Colonic mucosa (tissue), 4 donors: ENCODE data around the gene OFD1. TPM values are rescaled to one million over a fixed set of nuclear protein-coding genes. Genes with fewer than 3 reads are reported as not detected.

Experiments
- DNase-seq: peaks from one replicate; pipeline ENCODE4 v3.0.0-alpha.2; 2020
- H3K27ac ChIP-seq: fragments of 200-600 bp; one replicate; pipeline ENCODE4 v1.8.0; 2021
- H3K27me3 ChIP-seq: fragments of 200-600 bp; one replicate; pipeline ENCODE4 v1.8.0; 2021
- H3K36me3 ChIP-seq: fragments of 200-600 bp; one replicate; pipeline ENCODE4 v1.8.0; 2021
- H3K4me1 ChIP-seq: fragments of 200-600 bp; one replicate; pipeline ENCODE4 v1.8.0; 2021; ENCODE audit warnings: mild to moderate bottlenecking
- H3K4me3 ChIP-seq: fragments of 200-600 bp; one replicate; pipeline ENCODE4 v1.8.0; 2021
- H3K9ac ChIP-seq, 2 donors: one replicate each; pipeline ENCODE4 v1.7.0; 2013; ENCODE audit warnings: control low read depth in 2 of 2, low read depth in 2 of 2, low read length in 2 of 2
- H3K9me3 ChIP-seq: fragments of 200-600 bp; one replicate; pipeline ENCODE4 v1.8.0; 2021
- intact Hi-C: fragments of 100-400 bp; cut with DNase I; formaldehyde crosslinking; loops from one replicate; pipeline ENCODE4 v1.14.1; 2022
- total RNA-seq, 2 donors: library from RNA; stranded (reverse); fragmentation: NEBNext Ultra II Directional in 1 of 2; extraction: Animal tissue kit (Norgen Biotek cat#: 25700) in 1 of 2; gene quantifications; one replicate each; pipeline ENCODE4 v1.2.1, GENCODE V29; 2021
- TF ChIP-seq, protein P1 (sequence below): fragments of 200-600 bp; IDR thresholded peaks from one replicate; pipeline ENCODE4 v1.8.0; 2022; ENCODE audit warnings: antibody characterized with exemption, mild to moderate bottlenecking
- donor health status: healthy.
- donor health status: DM: no; HTN: no; CAD: no.
- donor health status: DM: no; HTN: no; CAD: no.

The OFD1 gene
- total RNA-seq, 2 donors from 2014 or later, result 29.9 to 35.5 TPM

DNA sequence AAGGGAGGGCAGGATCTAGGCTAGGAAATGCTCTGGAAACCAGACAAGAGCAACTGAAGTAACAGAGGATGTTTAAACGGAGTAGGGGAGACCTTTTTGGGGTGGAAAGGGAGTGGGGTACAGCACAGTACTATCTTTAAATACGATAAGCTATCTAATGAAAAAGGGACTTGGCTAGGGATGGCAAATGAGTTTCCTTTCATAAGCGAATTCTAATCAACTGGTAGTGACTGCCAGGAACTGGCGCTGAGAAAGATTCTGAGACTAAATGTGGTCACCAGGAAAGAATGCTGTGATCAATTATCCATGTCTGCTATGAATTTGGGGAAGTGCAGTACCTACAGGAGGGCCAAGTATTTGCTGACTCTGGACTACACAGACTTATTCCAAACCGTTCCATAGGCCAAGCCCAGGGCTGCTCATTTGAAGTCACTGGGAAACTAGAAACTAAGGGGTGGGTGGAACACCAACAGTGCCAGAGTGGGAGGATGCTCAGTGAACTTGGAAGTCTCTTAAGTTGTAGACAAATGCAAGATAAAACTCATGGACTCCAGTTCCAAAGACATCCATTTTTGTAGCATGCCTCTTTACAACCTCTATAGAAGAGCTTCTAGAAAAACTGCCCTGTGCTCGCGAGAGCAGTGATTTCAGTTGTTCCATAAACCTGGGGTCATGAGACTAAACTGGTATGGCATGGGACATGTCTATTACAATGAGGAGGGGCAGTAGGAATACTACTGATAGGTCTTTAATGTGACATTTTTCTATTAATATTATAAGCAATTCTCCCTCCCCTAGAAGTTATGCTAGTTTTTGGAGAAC is 2.1 kb upstream of the OFD1 start:
- H3K36me3 ChIP-seq, result no peaks in the 10 kb centered on the region
- no peaks in the 10 kb centered on the region for H3K9me3 ChIP-seq
- H3K27ac ChIP-seq, result no peak overlapping the region
- DNase-seq, result no peak
- H3K27me3 ChIP-seq, result no peaks in the 10 kb centered on the region
- no peaks in the 10 kb centered on the region for H3K4me1 ChIP-seq
- intact Hi-C loops, result loop anchor here (5.0 kb wide), 1 partner anchor 75 kb away; no protein-coding TSS in a partner anchor
- H3K4me3 ChIP-seq, result no peak overlapping the region
- no peak overlapping the region for H3K9ac ChIP-seq
- TF ChIP-seq, protein P1, sequence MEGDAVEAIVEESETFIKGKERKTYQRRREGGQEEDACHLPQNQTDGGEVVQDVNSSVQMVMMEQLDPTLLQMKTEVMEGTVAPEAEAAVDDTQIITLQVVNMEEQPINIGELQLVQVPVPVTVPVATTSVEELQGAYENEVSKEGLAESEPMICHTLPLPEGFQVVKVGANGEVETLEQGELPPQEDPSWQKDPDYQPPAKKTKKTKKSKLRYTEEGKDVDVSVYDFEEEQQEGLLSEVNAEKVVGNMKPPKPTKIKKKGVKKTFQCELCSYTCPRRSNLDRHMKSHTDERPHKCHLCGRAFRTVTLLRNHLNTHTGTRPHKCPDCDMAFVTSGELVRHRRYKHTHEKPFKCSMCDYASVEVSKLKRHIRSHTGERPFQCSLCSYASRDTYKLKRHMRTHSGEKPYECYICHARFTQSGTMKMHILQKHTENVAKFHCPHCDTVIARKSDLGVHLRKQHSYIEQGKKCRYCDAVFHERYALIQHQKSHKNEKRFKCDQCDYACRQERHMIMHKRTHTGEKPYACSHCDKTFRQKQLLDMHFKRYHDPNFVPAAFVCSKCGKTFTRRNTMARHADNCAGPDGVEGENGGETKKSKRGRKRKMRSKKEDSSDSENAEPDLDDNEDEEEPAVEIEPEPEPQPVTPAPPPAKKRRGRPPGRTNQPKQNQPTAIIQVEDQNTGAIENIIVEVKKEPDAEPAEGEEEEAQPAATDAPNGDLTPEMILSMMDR, result no peak

DNA sequence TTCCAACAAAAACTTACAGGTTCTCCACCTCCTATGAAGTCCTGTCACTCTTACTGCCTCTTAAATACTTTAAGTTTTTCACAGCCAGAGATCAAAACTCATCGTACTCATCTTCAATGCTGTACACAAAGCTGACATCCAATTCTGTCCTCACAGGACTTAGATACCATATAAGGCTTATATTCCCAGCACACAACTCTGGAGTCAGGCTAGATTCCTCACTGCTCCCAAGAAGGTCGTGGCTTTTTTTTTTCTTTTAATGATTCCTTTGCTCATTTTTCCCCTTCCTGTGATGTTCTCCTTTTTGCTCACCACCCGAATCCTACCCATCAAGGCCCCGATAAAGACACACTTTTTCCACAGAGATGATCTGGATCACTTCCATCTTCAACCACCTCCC is 1.0 kb upstream of the OFD1 start:
- Histone ChIP-seq H3K4me3 (peak overlapping the region; percentile 53), H3K27ac (peak overlapping the region; percentile 95), H3K27me3 (no peaks in the 10 kb centered on the region), H3K36me3 (no peaks in the 10 kb centered on the region), H3K4me1 (no peaks in the 10 kb centered on the region), H3K9me3 (no peaks in the 10 kb centered on the region), H3K9ac (peak overlapping the region in 1 of 2 donors; percentile 86)
- intact Hi-C loops, result loop anchor here (5.0 kb wide), 1 partner anchor 76 kb away; no protein-coding TSS in a partner anchor
- TF ChIP-seq, protein P1, result no peak
- DNase-seq, result no peak

DNA sequence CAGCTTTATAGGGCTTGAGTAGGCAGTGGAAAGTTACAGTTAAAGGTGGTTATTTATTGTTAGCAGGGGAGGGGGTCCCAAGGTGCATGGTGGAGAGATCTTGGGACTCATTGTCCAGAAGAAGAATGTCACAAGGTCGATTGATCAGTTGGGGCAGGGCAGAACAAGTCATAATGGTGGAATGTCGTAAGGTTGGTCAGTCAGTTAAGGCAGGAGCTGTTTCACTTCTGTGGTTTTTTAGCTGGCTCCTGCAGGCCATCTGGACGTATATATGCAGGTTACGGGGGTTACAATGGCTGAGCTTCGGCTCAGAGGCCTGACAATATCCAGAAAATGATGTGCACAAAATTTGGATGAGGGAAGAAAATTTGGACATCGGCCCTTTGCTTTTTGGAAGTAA is 7.1 kb downstream of the OFD1 start:
- no peaks in the 10 kb centered on the region for H3K36me3 ChIP-seq
- H3K27ac ChIP-seq, result no peak overlapping the region
- DNase-seq, result no peak
- H3K4me3 ChIP-seq, result no peak overlapping the region
- intact Hi-C loops, result no loop called here
- no peak overlapping the region for H3K9ac ChIP-seq
- no peaks in the 10 kb centered on the region for H3K9me3 ChIP-seq
- TF ChIP-seq, protein P1, result no peak
- H3K27me3 ChIP-seq, result no peaks in the 10 kb centered on the region
- H3K4me1 ChIP-seq, result no peaks in the 10 kb centered on the region

DNA sequence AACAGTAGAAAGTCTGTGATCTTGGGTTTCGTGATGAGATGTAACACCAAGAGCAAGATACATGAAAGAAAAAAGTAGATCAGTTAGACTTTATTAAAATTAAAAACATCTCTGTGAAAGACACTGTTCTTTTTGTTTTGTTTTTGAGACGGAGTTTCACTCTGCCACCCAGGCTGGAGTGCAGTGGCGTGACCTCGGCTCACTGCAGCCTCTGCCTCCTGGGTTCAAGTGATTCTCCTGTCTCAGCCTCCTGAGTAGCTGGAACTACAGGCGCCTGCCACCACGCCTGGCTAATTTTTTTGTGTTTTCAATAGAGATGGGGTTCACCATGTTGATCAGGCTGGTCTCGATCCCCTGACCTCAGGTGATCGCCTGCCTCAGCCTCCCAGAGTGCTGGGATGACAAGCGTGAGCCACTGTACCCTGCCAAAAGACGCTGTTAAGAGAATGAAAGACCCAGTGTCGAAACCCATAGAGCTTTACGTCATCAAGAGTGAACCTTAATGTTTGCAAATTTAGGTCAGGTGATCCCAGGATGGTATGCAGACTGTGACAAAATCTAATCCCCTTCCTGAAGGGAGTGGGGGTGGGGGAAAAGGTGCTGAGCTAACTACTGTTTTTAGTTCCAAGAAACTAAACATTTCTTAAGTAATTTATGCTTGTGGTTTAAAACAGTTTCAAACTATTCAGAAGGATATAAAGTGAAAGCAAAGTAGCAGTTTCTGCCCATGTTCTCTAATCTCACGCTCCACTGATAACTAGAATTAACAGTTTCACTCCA is 8.0 kb downstream of the OFD1 start:
- no peaks in the 10 kb centered on the region for H3K9me3 ChIP-seq
- peak overlapping the region; percentile 22 for H3K27ac ChIP-seq
- TF ChIP-seq, protein P1, result no peak
- H3K9ac ChIP-seq, result no peak overlapping the region
- H3K4me3 ChIP-seq, result no peak overlapping the region
- DNase-seq, result no peak
- H3K36me3 ChIP-seq, result no peaks in the 10 kb centered on the region
- intact Hi-C loops, result no loop called here
- H3K4me1 ChIP-seq, result no peaks in the 10 kb centered on the region
- H3K27me3 ChIP-seq, result no peaks in the 10 kb centered on the region

DNA sequence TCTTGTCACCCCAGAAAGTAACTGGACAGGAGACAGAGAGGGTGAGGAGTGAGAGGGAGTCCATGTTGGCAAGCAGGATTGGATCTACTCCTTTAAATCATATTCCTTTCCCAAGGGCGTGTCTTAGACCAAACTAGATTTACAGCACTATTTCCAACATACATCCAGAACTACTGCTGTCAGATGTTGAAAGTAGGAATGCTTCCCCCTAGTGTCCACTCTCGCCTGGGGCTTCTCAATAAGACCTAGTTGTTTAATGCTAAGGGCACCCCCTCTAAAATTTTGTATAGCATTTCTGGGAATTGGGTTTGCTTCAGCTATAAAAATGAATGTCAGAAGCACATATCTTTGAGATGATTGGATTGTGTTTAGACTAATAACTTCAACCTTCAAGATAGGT is 13.3 kb downstream of the OFD1 start:
- no peaks in the 10 kb centered on the region for H3K36me3 ChIP-seq
- H3K4me3 ChIP-seq, result no peak overlapping the region
- H3K9me3 ChIP-seq, result no peaks in the 10 kb centered on the region
- no peak overlapping the region for H3K9ac ChIP-seq
- H3K4me1 ChIP-seq, result no peaks in the 10 kb centered on the region
- DNase-seq, result peak; percentile 40
- H3K27ac ChIP-seq, result no peak overlapping the region
- intact Hi-C loops, result loop anchor here (5.0 kb wide), 1 partner anchor 91 kb away; no protein-coding TSS in a partner anchor
- TF ChIP-seq, protein P1, result peak; percentile 48
- no peaks in the 10 kb centered on the region for H3K27me3 ChIP-seq
